ENCODE measurements around the gene SLC27A4. TPM values are rescaled to one million over a fixed set of nuclear protein-coding genes. Genes with fewer than 3 reads are reported as not detected.

SLC27A4 gene
- total and polyA plus RNA-seq, 2 donors (not counting 1 experiment from before 2014, with no cell fraction given) = 10.0 to 12.9 TPM

GRCh38 chr9:128333451-128333869 lies 6.9 kb upstream of the SLC27A4 start:
- no peaks in the 10 kb centered on the region for H3K4me1 ChIP-seq (ENCODE audit: control insufficient read depth in 2 of 2, insufficient read depth in 2 of 2, low read length in 2 of 2)
- Mint-ChIP-seq H3K9me3 (ENCODE audit: insufficient read depth) (no peaks in the 10 kb centered on the region), H3K27me3 (no peaks in the 10 kb centered on the region), H3K4me1 (no peaks in the 10 kb centered on the region), H3K4me3 (no peak overlapping the region), H3K27ac (no peak overlapping the region)
- H3K79me2 ChIP-seq (ENCODE audit: control insufficient read depth, insufficient read depth, low read length) = peaks cover 10% of the 10 kb centered on the region
- no peaks in the 10 kb centered on the region for H3K9me3 ChIP-seq (ENCODE audit: control extremely low read depth in 1 of 3, control insufficient read depth in 2 of 3, insufficient read depth in 1 of 3, low read length in 2 of 3)
- H3K27ac ChIP-seq (ENCODE audit: low read length in 2 of 2) = no peak overlapping the region
- no peak overlapping the region for H2AFZ ChIP-seq (ENCODE audit: insufficient read depth, low read depth, low read length, poor library complexity, severe bottlenecking)
- ATAC-seq (ENCODE audit: low read depth) (no peak), DNase-seq (no peak)
- H3K4me2 ChIP-seq (replicated peaks; ENCODE audit: low read depth, low read length, poor library complexity, severe bottlenecking) = no peak overlapping the region
- TF ChIP-seq EZH2 (IDR thresholded peaks at IDR 0.05; ENCODE audit: borderline replicate concordance, insufficient read depth, low read depth, low read length, poor library complexity, severe bottlenecking) (no peak), CTCF (IDR thresholded peaks at IDR 0.05) (no peak)
- POLR2A ChIA-PET = no interaction called here
- intact Hi-C loops (cut with micrococcal nuclease) = no loop called here
- CTCF ChIA-PET = no interaction called here
- H3K4me3 ChIP-seq (ENCODE audit: control extremely low read depth in 1 of 5, extremely low read depth in 1 of 5, insufficient read depth in 1 of 5, low read depth in 2 of 5, low read length in 4 of 5) = no peak overlapping the region
- H3K27me3 ChIP-seq (replicated peaks in 1 of 4; ENCODE audit: control extremely low read depth in 1 of 4, control insufficient read depth in 3 of 4, insufficient read depth in 4 of 4, low read length in 3 of 4) = no peaks in the 10 kb centered on the region
- H4K20me1 ChIP-seq (ENCODE audit: control insufficient read depth, insufficient read depth, low read length, poor library complexity, severe bottlenecking) = no peaks in the 10 kb centered on the region
- H3K9ac ChIP-seq (ENCODE audit: low read length) = no peak overlapping the region
- peaks cover 1 to 11% of the 10 kb centered on the region in 2 experiments for H3K36me3 ChIP-seq (replicated peaks in 1 of 2; ENCODE audit: control extremely low read depth in 1 of 2, control insufficient read depth in 1 of 2, extremely low read depth in 1 of 2, insufficient read depth in 2 of 2, low read length in 1 of 2)
- 90% methylated on average over 11 of the region's 11 CpGs for WGBS (ENCODE audit: insufficient coverage)

GRCh38 chr9:128335161-128335560 lies 5.2 kb upstream of the SLC27A4 start:
- Histone ChIP-seq H4K20me1 (ENCODE audit: control insufficient read depth, insufficient read depth, low read length, poor library complexity, severe bottlenecking) (no peaks in the 10 kb centered on the region), H3K4me3 (ENCODE audit: control extremely low read depth in 1 of 5, extremely low read depth in 1 of 5, insufficient read depth in 1 of 5, low read depth in 2 of 5, low read length in 4 of 5) (no peak overlapping the region), H3K4me2 (replicated peaks; ENCODE audit: low read depth, low read length, poor library complexity, severe bottlenecking) (no peak overlapping the region), H3K79me2 (ENCODE audit: control insufficient read depth, insufficient read depth, low read length) (no peaks in the 10 kb centered on the region), H3K27me3 (replicated peaks in 1 of 4; ENCODE audit: control extremely low read depth in 1 of 4, control insufficient read depth in 3 of 4, insufficient read depth in 4 of 4, low read length in 3 of 4) (no peaks in the 10 kb centered on the region), H3K27ac (ENCODE audit: low read length in 2 of 2) (no peak overlapping the region), H3K4me1 (ENCODE audit: control insufficient read depth in 2 of 2, insufficient read depth in 2 of 2, low read length in 2 of 2) (peaks cover 3 to 6% of the 10 kb centered on the region in 2 donors), H3K36me3 (replicated peaks in 1 of 2; ENCODE audit: control extremely low read depth in 1 of 2, control insufficient read depth in 1 of 2, extremely low read depth in 1 of 2, insufficient read depth in 2 of 2, low read length in 1 of 2) (peaks cover 1 to 6% of the 10 kb centered on the region in 2 experiments), H3K9ac (ENCODE audit: low read length) (no peak overlapping the region), H2AFZ (ENCODE audit: insufficient read depth, low read depth, low read length, poor library complexity, severe bottlenecking) (no peak overlapping the region), H3K9me3 (ENCODE audit: control extremely low read depth in 1 of 3, control insufficient read depth in 2 of 3, insufficient read depth in 1 of 3, low read length in 2 of 3) (no peaks in the 10 kb centered on the region)
- no peak for DNase-seq
- H3K27ac Mint-ChIP-seq = no peak overlapping the region
- 85% methylated on average over 2 of the region's 7 CpGs for WGBS (ENCODE audit: insufficient coverage)
- peaks cover 4% of the 10 kb centered on the region for H3K4me1 Mint-ChIP-seq
- POLR2A ChIA-PET = no interaction called here
- ATAC-seq (ENCODE audit: low read depth) = no peak
- no peak overlapping the region for H3K4me3 Mint-ChIP-seq
- intact Hi-C loops (cut with micrococcal nuclease) = no loop called here
- CTCF ChIA-PET = interaction anchor here (1.4 kb wide), 2 partner anchors 10 to 40 kb away, joined by 3 read pairs; no protein-coding TSS in a partner anchor
- no peaks in the 10 kb centered on the region for H3K27me3 Mint-ChIP-seq
- TF ChIP-seq EZH2 (IDR thresholded peaks at IDR 0.05; ENCODE audit: borderline replicate concordance, insufficient read depth, low read depth, low read length, poor library complexity, severe bottlenecking) = no peak
- H3K9me3 Mint-ChIP-seq (ENCODE audit: insufficient read depth) = no peaks in the 10 kb centered on the region
